DND-41 (cell line): ENCODE measurements around the gene KCNT2.

Experiments
- ATAC-seq: fragments of 200-7000 bp; cut with Tn5 transposase; 3 replicates; pipeline ENCODE4 v1.9.1; 2021; ENCODE audit warnings: low read depth; ENCODE audit not compliant: insufficient read depth
- DNase-seq: peaks from one replicate; pipeline ENCODE4 v3.0.0-alpha.2; 2020
- H2AFZ ChIP-seq: 2 replicates; pipeline ENCODE4 v1.6.0; 2012; ENCODE audit warnings: low read depth, low read length
- H3K27ac ChIP-seq: 2 replicates; pipeline ENCODE4 v1.5.1; 2012; ENCODE audit warnings: low read length, inconsistent platforms
- H3K27me3 ChIP-seq: fragments of 200-600 bp; sonication (generic); 2 replicates; pipeline ENCODE4 v1.6.0; 2012; ENCODE audit warnings: low read length, mild to moderate bottlenecking, inconsistent platforms; ENCODE audit not compliant: insufficient read depth, poor library complexity
- H3K36me3 ChIP-seq: 2 replicates; pipeline ENCODE4 v1.5.1; 2012; ENCODE audit warnings: low read length, inconsistent platforms; ENCODE audit not compliant: insufficient read depth
- H3K4me1 ChIP-seq: 2 replicates; pipeline ENCODE4 v1.5.1; 2012; ENCODE audit warnings: mild to moderate bottlenecking, low read length; ENCODE audit not compliant: insufficient read depth
- H3K4me2 ChIP-seq: 2 replicates; pipeline ENCODE4 v1.6.0; 2012; ENCODE audit warnings: mild to moderate bottlenecking, moderate library complexity, low read length, inconsistent platforms; ENCODE audit not compliant: insufficient read depth
- H3K4me3 ChIP-seq, 2 experiments: fragments of 200-600 bp in 1 of 2; shearing (Covaris generic) in 1 of 2; 2 replicates each; pipeline ENCODE4 v1.5.1; 2012 to 2016; ENCODE audit warnings: inconsistent platforms in 2 of 2, low read length in 2 of 2, mild to moderate bottlenecking in 2 of 2, low read depth in 1 of 2, moderate library complexity in 1 of 2
- H3K79me2 ChIP-seq: 2 replicates; pipeline ENCODE4 v1.6.0; 2012; ENCODE audit warnings: low read length, inconsistent platforms; ENCODE audit not compliant: insufficient read depth
- H3K9ac ChIP-seq: 2 replicates; pipeline ENCODE4 v1.6.0; 2012; ENCODE audit warnings: low read depth, mild to moderate bottlenecking, inconsistent platforms, low read length, moderate library complexity
- H3K9me3 ChIP-seq: 2 replicates; pipeline ENCODE4 v1.5.1; 2012; ENCODE audit warnings: low read length, moderate library complexity, mild to moderate bottlenecking, inconsistent platforms; ENCODE audit not compliant: insufficient read depth, severe bottlenecking
- H4K20me1 ChIP-seq: 2 replicates; pipeline ENCODE4 v1.6.0; 2012; ENCODE audit warnings: low read length; ENCODE audit not compliant: insufficient read depth
- CTCF ChIP-seq: IDR thresholded peaks from 2 replicates; pipeline ENCODE4 v1.5.1; 2012; ENCODE audit warnings: borderline replicate concordance, low read length, moderate library complexity, mild to moderate bottlenecking; ENCODE audit not compliant: poor library complexity, severe bottlenecking; ENCODE audit errors: extremely low read depth
- EZH2 ChIP-seq: IDR thresholded peaks from 3 replicates; pipeline ENCODE4 v1.6.1; 2012; ENCODE audit warnings: borderline replicate concordance, low read depth, mild to moderate bottlenecking, moderate library complexity, low read length, inconsistent platforms; ENCODE audit not compliant: severe bottlenecking

Gene KCNT2

DNA sequence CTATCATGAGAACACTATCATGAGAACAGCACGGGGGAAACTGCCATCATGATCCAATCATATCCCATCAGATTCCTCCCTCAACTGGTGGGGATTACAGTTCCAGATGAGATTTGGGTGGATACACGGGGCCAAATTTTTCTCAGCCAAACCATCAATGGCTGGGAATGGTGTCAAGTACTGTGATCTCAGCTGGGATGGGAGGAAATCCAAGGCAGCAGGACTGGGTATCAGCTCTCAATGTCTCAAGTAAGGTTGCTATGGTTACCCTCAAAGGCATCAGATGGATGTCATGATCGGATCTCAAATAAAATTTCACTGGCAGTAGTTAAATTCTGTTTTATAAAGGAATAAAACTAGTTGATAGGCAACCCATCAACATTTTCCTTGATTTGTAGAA is 399.0 kb downstream of the KCNT2 start:
- TF ChIP-seq CTCF (no peak), EZH2 (no peak)
- Histone ChIP-seq H3K9me3 (no peaks in the 10 kb centered on the region), H3K4me2 (no peak overlapping the region), H3K36me3 (no peaks in the 10 kb centered on the region), H3K27me3 (peaks cover 3% of the 10 kb centered on the region), H3K4me1 (no peaks in the 10 kb centered on the region), H4K20me1 (no peaks in the 10 kb centered on the region), H3K79me2 (no peaks in the 10 kb centered on the region), H3K27ac (no peak overlapping the region), H3K4me3 (no peak overlapping the region), H3K9ac (no peak overlapping the region), H2AFZ (no peak overlapping the region)
- DNase-seq (no peak), ATAC-seq (no peak)

- DNase-seq (no peak), ATAC-seq (no peak)
- no peak overlapping the region for H3K27ac ChIP-seq
- TF ChIP-seq CTCF (no peak), EZH2 (no peak)
- H3K27me3 ChIP-seq = peaks cover 3% of the 10 kb centered on the region
- H3K36me3 ChIP-seq = no peaks in the 10 kb centered on the region
- no peaks in the 10 kb centered on the region for H3K79me2 ChIP-seq
- H2AFZ ChIP-seq = no peak overlapping the region
- no peaks in the 10 kb centered on the region for H3K4me1 ChIP-seq
- H3K4me3 ChIP-seq = no peak overlapping the region
- H4K20me1 ChIP-seq = no peaks in the 10 kb centered on the region
- no peak overlapping the region for H3K4me2 ChIP-seq
- no peaks in the 10 kb centered on the region for H3K9me3 ChIP-seq
- H3K9ac ChIP-seq = no peak overlapping the region
These were observed 400.5 kb downstream of the KCNT2 start for GRCh38 chr1:196207612-196208217.

DNA sequence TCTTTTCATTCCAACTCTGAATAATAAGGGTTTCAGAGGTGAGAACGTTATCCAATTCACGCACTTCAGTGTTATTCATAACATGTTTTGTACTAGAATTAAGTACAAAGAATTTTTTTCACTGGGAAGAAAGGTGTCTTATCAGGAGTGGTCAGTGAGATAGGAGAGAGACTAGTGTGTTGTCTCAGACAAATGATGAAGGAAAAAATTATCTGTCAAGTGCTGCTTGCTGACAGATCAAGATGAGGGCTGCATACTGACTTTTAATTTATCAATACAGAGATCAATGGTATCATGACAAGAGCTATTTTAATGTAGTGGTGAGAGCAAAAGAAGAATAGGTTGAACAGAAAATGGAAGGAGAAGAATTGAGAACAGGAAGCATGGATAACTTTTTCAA is 402.4 kb downstream of the KCNT2 start:
- Histone ChIP-seq H3K9me3 (no peaks in the 10 kb centered on the region), H3K4me3 (no peak overlapping the region), H3K27me3 (peaks cover 3% of the 10 kb centered on the region), H4K20me1 (no peaks in the 10 kb centered on the region), H3K36me3 (no peaks in the 10 kb centered on the region), H3K9ac (no peak overlapping the region), H3K27ac (no peak overlapping the region), H3K4me1 (no peaks in the 10 kb centered on the region), H3K4me2 (no peak overlapping the region), H2AFZ (no peak overlapping the region), H3K79me2 (no peaks in the 10 kb centered on the region)
- DNase-seq (no peak), ATAC-seq (no peak)
- TF ChIP-seq CTCF (no peak), EZH2 (no peak)
